GM23248 (cell line): ENCODE results near the gene HOMEZ.

Source experiments
- EZH2 ChIP-seq: fragments of 200-600 bp; sonication (generic); IDR thresholded peaks from 2 replicates; pipeline ENCODE4 v1.6.1; 2018; ENCODE audit warnings: antibody characterized with exemption, mild to moderate bottlenecking; ENCODE audit not compliant: insufficient read depth, poor library complexity, severe bottlenecking
- EZH2phosphoT487 ChIP-seq: fragments of 200-600 bp; sonication (generic); IDR thresholded peaks from 2 replicates; pipeline ENCODE4 v1.6.1; 2018; ENCODE audit warnings: antibody characterized with exemption, moderate library complexity, mild to moderate bottlenecking, low read depth; ENCODE audit not compliant: insufficient read depth

DNA sequence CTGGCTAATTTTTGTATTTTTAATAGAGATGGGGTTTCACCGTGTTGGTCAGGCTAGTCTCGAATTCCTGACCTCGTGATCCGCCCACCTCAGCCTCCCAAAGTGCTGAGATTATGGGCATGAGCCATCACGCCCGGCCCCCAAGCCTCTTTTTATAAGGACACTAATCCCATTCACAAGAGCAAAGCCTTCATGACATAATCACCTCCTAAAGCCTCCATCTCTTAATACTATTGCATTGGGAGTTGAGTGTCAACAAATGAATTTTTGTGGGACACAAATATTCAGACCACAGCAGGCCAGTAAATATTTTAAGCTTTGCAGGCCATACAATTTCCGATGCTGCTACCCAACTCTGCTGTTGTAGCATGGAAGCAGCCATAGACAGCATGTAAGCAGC, 37.3 kb downstream of the HOMEZ start:
- TF ChIP-seq EZH2: no peak
- no peak for TF ChIP-seq EZH2phosphoT487
